Measurements from ENCODE around the gene NDUFA8. TPM values are rescaled to one million over a fixed set of nuclear protein-coding genes. Genes with fewer than 3 reads are reported as not detected.

NDUFA8 gene
- total RNA-seq, 1 experiment from 2014 or later = 84.6 TPM

DNA sequence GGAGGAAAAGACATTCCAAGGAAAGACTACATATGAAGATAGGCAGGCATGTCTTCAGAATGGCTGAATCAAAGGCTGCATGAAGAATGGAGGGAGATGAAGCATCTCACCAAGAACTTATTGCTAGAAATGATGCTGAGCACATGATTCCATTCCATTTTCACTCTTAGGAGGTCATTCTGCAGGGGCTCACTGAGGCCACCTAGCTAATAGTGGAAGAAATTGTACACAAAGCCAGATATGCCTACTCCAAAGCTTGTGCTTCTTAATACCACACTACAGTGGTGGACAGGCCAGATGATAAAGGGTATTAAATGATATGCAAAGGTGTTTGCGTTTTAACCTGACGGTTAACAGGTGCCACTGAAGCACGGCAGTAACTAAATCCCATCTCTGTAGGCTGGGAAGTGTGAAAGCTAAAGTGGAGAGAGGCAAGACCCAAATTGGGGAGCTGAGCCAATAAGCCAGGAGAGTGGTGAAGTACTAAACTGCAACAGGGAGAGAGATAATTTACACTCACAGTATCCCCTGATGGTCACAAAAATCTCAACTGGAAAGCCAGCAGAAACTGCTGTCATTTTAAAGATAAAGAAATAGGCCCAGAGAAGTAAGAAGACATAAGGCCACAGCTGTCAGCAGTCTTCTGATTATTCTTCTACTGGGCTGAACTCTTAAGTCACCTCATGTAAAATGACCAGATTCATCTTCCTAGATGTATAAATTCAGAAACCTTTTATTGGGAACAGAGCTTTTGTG lies 14.6 kb downstream of the NDUFA8 start:
- H3K27ac ChIP-seq = no peak overlapping the region
- H3K36me3 ChIP-seq (ENCODE audit: low read depth) = peaks cover 6% of the 10 kb centered on the region; the same call in 1 of the 2 replicates
- ChIA-PET POLR2A (ENCODE audit: unreplicated experiment) (interaction anchor here (0.6 kb wide), 1 partner anchor 311 kb away, joined by 3 read pairs; no protein-coding TSS in a partner anchor), CTCF (interaction anchor here (1.4 kb wide), 1 partner anchor 46 kb away, joined by 3 read pairs; no protein-coding TSS in a partner anchor)
- H3K4me1 ChIP-seq (replicated peaks; ENCODE audit: insufficient read depth) = no peaks in the 10 kb centered on the region
- H3K79me2 ChIP-seq (ENCODE audit: low read depth) = no peaks in the 10 kb centered on the region
- H3K9me3 ChIP-seq (ENCODE audit: insufficient read depth, low read depth) = no peaks in the 10 kb centered on the region
- no peaks in the 10 kb centered on the region for H3K27me3 ChIP-seq (ENCODE audit: insufficient read depth, low read depth)
- no peak overlapping the region for H2AFZ ChIP-seq
- H3K4me3 ChIP-seq = no peak overlapping the region
- no TSS peak for BruUV-seq (replicated peaks)
- H3F3A ChIP-seq (ENCODE audit: insufficient read depth, low read depth) = no peaks in the 10 kb centered on the region
- no peaks in the 10 kb centered on the region for H3K9me2 ChIP-seq (ENCODE audit: insufficient read depth)
- peaks cover 4% of the 10 kb centered on the region for H4K20me1 ChIP-seq (ENCODE audit: insufficient read depth)
- DNase-seq = no peak
- intact Hi-C loops (cut with micrococcal nuclease; ENCODE audit: unreplicated experiment) = no loop called here
- H3K4me2 ChIP-seq = no peak overlapping the region
- no peak for TF ChIP-seq EZH2 (IDR thresholded peaks at IDR 0.05; ENCODE audit: low read depth)
- TF ChIP-seq, protein P1, sequence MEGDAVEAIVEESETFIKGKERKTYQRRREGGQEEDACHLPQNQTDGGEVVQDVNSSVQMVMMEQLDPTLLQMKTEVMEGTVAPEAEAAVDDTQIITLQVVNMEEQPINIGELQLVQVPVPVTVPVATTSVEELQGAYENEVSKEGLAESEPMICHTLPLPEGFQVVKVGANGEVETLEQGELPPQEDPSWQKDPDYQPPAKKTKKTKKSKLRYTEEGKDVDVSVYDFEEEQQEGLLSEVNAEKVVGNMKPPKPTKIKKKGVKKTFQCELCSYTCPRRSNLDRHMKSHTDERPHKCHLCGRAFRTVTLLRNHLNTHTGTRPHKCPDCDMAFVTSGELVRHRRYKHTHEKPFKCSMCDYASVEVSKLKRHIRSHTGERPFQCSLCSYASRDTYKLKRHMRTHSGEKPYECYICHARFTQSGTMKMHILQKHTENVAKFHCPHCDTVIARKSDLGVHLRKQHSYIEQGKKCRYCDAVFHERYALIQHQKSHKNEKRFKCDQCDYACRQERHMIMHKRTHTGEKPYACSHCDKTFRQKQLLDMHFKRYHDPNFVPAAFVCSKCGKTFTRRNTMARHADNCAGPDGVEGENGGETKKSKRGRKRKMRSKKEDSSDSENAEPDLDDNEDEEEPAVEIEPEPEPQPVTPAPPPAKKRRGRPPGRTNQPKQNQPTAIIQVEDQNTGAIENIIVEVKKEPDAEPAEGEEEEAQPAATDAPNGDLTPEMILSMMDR (conservative IDR thresholded peaks at IDR 0.05) = no peak; the same call in 1 of the 2 replicates

DNA sequence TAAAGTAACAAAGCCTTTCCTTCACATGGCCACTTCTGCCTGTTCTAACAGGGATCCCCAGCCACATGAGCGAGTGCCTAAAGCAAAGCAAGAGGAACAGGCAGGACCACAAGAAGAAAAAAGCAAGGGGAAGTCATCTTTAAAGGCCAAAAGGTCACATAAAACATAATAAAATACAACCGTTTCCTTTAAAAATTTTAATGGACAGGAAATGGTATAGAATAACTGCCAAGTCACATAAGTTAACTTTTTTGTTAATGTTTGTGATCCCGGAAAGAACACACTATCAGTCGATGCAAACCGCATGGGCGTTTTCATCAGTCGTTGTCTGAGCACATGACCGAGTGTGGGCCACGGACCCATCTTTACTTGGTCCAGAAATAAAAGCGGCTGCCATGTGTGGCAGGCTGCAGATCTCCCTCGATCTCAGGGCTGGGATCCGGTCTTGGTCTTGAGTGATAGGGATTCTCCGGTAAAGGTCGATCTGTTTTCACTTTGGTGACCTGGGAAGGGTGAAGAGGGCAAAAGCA lies 15.6 kb downstream of the NDUFA8 start:
- DNase-seq = no peak
- POLR2A ChIA-PET (ENCODE audit: unreplicated experiment) = no interaction called here
- H3K9me2 ChIP-seq (ENCODE audit: insufficient read depth) = no peaks in the 10 kb centered on the region
- H3K27ac ChIP-seq = no peak overlapping the region
- H3K4me3 ChIP-seq = no peak overlapping the region
- intact Hi-C loops (cut with micrococcal nuclease; ENCODE audit: unreplicated experiment) = no loop called here
- CTCF ChIA-PET = interaction anchor here (0.6 kb wide), 1 partner anchor 1664 kb away, joined by 4 read pairs; no protein-coding TSS in a partner anchor
- H3K27me3 ChIP-seq (ENCODE audit: insufficient read depth, low read depth) = no peaks in the 10 kb centered on the region
- TF ChIP-seq, protein P1 (conservative IDR thresholded peaks at IDR 0.05) = no peak
- no peak for TF ChIP-seq EZH2 (IDR thresholded peaks at IDR 0.05; ENCODE audit: low read depth)
- no TSS peak for BruUV-seq (replicated peaks)
- no peaks in the 10 kb centered on the region for H3K4me1 ChIP-seq (replicated peaks; ENCODE audit: insufficient read depth)
- no peaks in the 10 kb centered on the region for H3K79me2 ChIP-seq (ENCODE audit: low read depth)
- H3K9me3 ChIP-seq (ENCODE audit: insufficient read depth, low read depth) = no peaks in the 10 kb centered on the region
- H3F3A ChIP-seq (ENCODE audit: insufficient read depth, low read depth) = no peaks in the 10 kb centered on the region
- H3K4me2 ChIP-seq = no peak overlapping the region
- no peak overlapping the region for H2AFZ ChIP-seq
- peaks cover 4% of the 10 kb centered on the region; the same call in 1 of the 2 replicates for H4K20me1 ChIP-seq (ENCODE audit: insufficient read depth)
- H3K36me3 ChIP-seq (ENCODE audit: low read depth) = peaks cover 6% of the 10 kb centered on the region; the same call in 1 of the 2 replicates

DNA sequence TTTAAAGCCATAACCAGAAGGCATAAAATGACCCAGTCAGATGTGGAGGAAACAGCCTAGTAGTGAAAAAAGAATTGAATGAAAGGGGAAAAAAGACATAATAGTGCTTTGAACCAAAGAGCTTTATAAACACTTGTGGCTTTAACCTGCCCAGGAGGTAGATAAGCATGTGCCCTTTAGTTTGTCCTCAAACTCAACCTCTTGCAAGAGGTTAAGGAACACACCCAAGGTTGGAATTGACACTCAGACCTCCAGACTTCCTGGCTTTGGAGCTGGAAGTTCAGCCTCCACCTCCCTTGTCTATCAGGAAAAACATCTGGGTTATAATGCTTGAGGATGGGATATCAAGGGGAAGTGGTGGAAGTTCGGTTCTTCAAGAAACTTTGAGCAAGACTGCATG lies 16.3 kb downstream of the NDUFA8 start:
- peaks cover 4% of the 10 kb centered on the region; the same call in 1 of the 2 replicates for H4K20me1 ChIP-seq (ENCODE audit: insufficient read depth)
- no peak for TF ChIP-seq EZH2 (IDR thresholded peaks at IDR 0.05; ENCODE audit: low read depth)
- TF ChIP-seq, protein P1 (conservative IDR thresholded peaks at IDR 0.05) = no peak
- no peaks in the 10 kb centered on the region for H3K9me3 ChIP-seq (ENCODE audit: insufficient read depth, low read depth)
- no peaks in the 10 kb centered on the region for H3F3A ChIP-seq (ENCODE audit: insufficient read depth, low read depth)
- peaks cover 6% of the 10 kb centered on the region; the same call in 1 of the 2 replicates for H3K36me3 ChIP-seq (ENCODE audit: low read depth)
- H3K4me3 ChIP-seq = no peak overlapping the region
- no peaks in the 10 kb centered on the region for H3K4me1 ChIP-seq (replicated peaks; ENCODE audit: insufficient read depth)
- H3K27ac ChIP-seq = no peak overlapping the region
- H3K79me2 ChIP-seq (ENCODE audit: low read depth) = no peaks in the 10 kb centered on the region
- BruUV-seq (replicated peaks) = no TSS peak
- H3K4me2 ChIP-seq = no peak overlapping the region
- POLR2A ChIA-PET (ENCODE audit: unreplicated experiment) = no interaction called here
- intact Hi-C loops (cut with micrococcal nuclease; ENCODE audit: unreplicated experiment) = no loop called here
- no peaks in the 10 kb centered on the region for H3K27me3 ChIP-seq (ENCODE audit: insufficient read depth, low read depth)
- CTCF ChIA-PET = no interaction called here
- no peak overlapping the region for H2AFZ ChIP-seq
- DNase-seq = no peak
- H3K9me2 ChIP-seq (ENCODE audit: insufficient read depth) = no peaks in the 10 kb centered on the region

Measured in PC-9 (cell line).